NCI-H774 (cell line): ENCODE data around the gene CXCL1.
"Not testable (repeated sequence)": the region's sequence is repeated elsewhere in the genome, so short reads cannot be mapped to it uniquely, and the experiment has no call there.

Experiments used
- DNase-seq: peaks from one replicate; lab custom pipeline; 2025; lab: John Stamatoyannopoulos, UW

Gene CXCL1

GRCh38 chr4:73875401-73875800 lies 6.2 kb downstream of the CXCL1 start:
- DNase-seq = no peak

- no peak for DNase-seq
Observed at GRCh38 chr4:73883306-73883705, 14.1 kb downstream of the CXCL1 start.

- no peak for DNase-seq
Observed at GRCh38 chr4:73885574-73886267, 16.5 kb downstream of the CXCL1 start.

GRCh38 chr4:73891326-73891725 lies 22.1 kb downstream of the CXCL1 start:
- DNase-seq = no peak

GRCh38 chr4:73891739-73892405 lies 22.7 kb downstream of the CXCL1 start:
- DNase-seq = no peak

- DNase-seq = no peak
Observed at GRCh38 chr4:73892966-73893365, 23.8 kb downstream of the CXCL1 start.

GRCh38 chr4:73894001-73894400 lies 24.8 kb downstream of the CXCL1 start:
- no peak for DNase-seq

- DNase-seq = no peak
Observed at GRCh38 chr4:73895201-73896175, 26.3 kb downstream of the CXCL1 start.

GRCh38 chr4:73896416-73896815 lies 27.2 kb downstream of the CXCL1 start:
- DNase-seq = no peak

GRCh38 chr4:73897380-73898136 lies 28.4 kb downstream of the CXCL1 start:
- DNase-seq = no peak

- DNase-seq = not testable (repeated sequence)
Observed at GRCh38 chr4:73899338-73899737, 30.1 kb downstream of the CXCL1 start.

- DNase-seq = no peak
Observed at GRCh38 chr4:73901031-73901430, 31.8 kb downstream of the CXCL1 start.

- no peak for DNase-seq
Observed at GRCh38 chr4:73902038-73902637, 32.9 kb downstream of the CXCL1 start.

GRCh38 chr4:73902817-73903547 lies 33.8 kb downstream of the CXCL1 start:
- no peak for DNase-seq

GRCh38 chr4:73904491-73904890 lies 35.3 kb downstream of the CXCL1 start:
- no peak for DNase-seq

- no peak for DNase-seq
Observed at GRCh38 chr4:73908965-73909364, 39.8 kb downstream of the CXCL1 start.

GRCh38 chr4:73911746-73912145 lies 42.6 kb downstream of the CXCL1 start:
- DNase-seq = no peak

GRCh38 chr4:73912191-73912590 lies 43.0 kb downstream of the CXCL1 start:
- no peak for DNase-seq

- no peak for DNase-seq
Observed at GRCh38 chr4:73914071-73914470, 44.9 kb downstream of the CXCL1 start.

GRCh38 chr4:73916172-73916925 lies 47.2 kb downstream of the CXCL1 start:
- DNase-seq = no peak
